ENCODE measurements around the gene PDGFD.

PDGFD gene

GRCh38 chr11:103871923-103872551 lies 291.9 kb downstream of the PDGFD start:
- DNase-seq, result no peak

GRCh38 chr11:103870821-103871309 lies 293.1 kb downstream of the PDGFD start:
- DNase-seq, result no peak

- DNase-seq, result no peak
Measured at GRCh38 chr11:103867481-103867880, 296.5 kb downstream of the PDGFD start.

GRCh38 chr11:103863497-103863896 lies 300.4 kb downstream of the PDGFD start:
- no peak for DNase-seq

GRCh38 chr11:103862802-103863174 lies 301.2 kb downstream of the PDGFD start:
- DNase-seq, result no peak

GRCh38 chr11:103862094-103862801 lies 301.7 kb downstream of the PDGFD start:
- no peak for DNase-seq

All from SIG-M5 (cell line).